Karpas-422 (cell line): ENCODE measurements around the gene NDFIP2. TPM values are rescaled to one million over a fixed set of nuclear protein-coding genes. Genes with fewer than 3 reads are reported as not detected.

Source experiments
- DNase-seq: peaks from one replicate; pipeline ENCODE4 v3.0.0-alpha.2; 2015
- H2AFZ ChIP-seq: fragments of 200-600 bp; sonication (generic); 2 replicates; pipeline ENCODE4 v1.6.1; 2014; ENCODE audit warnings: antibody characterized with exemption, low read length, mixed read lengths
- H3K27ac ChIP-seq: fragments of 200-600 bp; sonication (generic); 2 replicates; pipeline ENCODE4 v1.5.1; 2014; ENCODE audit warnings: mild to moderate bottlenecking, low read length, moderate library complexity
- H3K27me3 ChIP-seq: fragments of 200-600 bp; sonication (generic); 2 replicates; pipeline ENCODE4 v1.6.1; 2014; ENCODE audit warnings: low read length, mixed read lengths
- H3K36me3 ChIP-seq: fragments of 200-600 bp; sonication (generic); 2 replicates; pipeline ENCODE4 v1.6.1; 2014; ENCODE audit warnings: low read length, mixed read lengths; ENCODE audit not compliant: insufficient read depth
- H3K4me1 ChIP-seq: fragments of 200-600 bp; sonication (generic); 2 replicates; pipeline ENCODE4 v1.6.1; 2014; ENCODE audit warnings: mild to moderate bottlenecking, low read length, mixed read lengths
- H3K4me2 ChIP-seq: fragments of 200-600 bp; sonication (generic); 2 replicates; pipeline ENCODE4 v1.6.1; 2014; ENCODE audit warnings: low read length, low read depth, mild to moderate bottlenecking; ENCODE audit not compliant: poor library complexity, severe bottlenecking
- H3K4me3 ChIP-seq: fragments of 200-600 bp; sonication (generic); 2 replicates; pipeline ENCODE4 v1.5.1; 2014; ENCODE audit warnings: mild to moderate bottlenecking, antibody characterized with exemption, low read length, mixed read lengths
- H3K79me2 ChIP-seq: fragments of 200-600 bp; sonication (generic); 2 replicates; pipeline ENCODE4 v1.6.1; 2014; ENCODE audit warnings: mild to moderate bottlenecking, low read length, mixed read lengths
- H3K9ac ChIP-seq: fragments of 200-600 bp; sonication (generic); 2 replicates; pipeline ENCODE4 v1.6.0; 2014; ENCODE audit warnings: low read length
- H3K9me2 ChIP-seq: fragments of 200-600 bp; sonication (generic), shearing (Covaris generic); replicated peaks from 2 replicates; pipeline ENCODE4 v1.6.0; 2014; ENCODE audit warnings: mild to moderate bottlenecking, low read length, moderate library complexity; ENCODE audit not compliant: insufficient read depth
- H3K9me3 ChIP-seq: fragments of 300-700, 200-600 bp; sonication (generic); 2 replicates; pipeline ENCODE4 v1.6.1; 2014; ENCODE audit warnings: low read length, mixed read lengths
- H4K20me1 ChIP-seq: fragments of 200-600 bp; sonication (generic); 2 replicates; pipeline ENCODE4 v1.6.1; 2014; ENCODE audit warnings: mild to moderate bottlenecking, antibody characterized with exemption, low read length, low read depth; ENCODE audit not compliant: insufficient read depth
- total RNA-seq: library from RNA; depleted of rRNA; stranded (reverse); fragments of >200 nt; shearing (Covaris generic); gene quantifications from 2 replicates; pipeline ENCODE4 v1.2.3, GENCODE V29; 2014; ENCODE audit warnings: low replicate concordance

Gene NDFIP2
- total RNA-seq, 1 experiment from 2014 or later = 30.2 TPM

GRCh38 chr13:79442706-79443105 lies 38.2 kb upstream of the NDFIP2 start:
- H3K9ac ChIP-seq = no peak overlapping the region
- no peak overlapping the region for H3K4me3 ChIP-seq
- DNase-seq = no peak
- no peaks in the 10 kb centered on the region for H3K9me3 ChIP-seq
- no peaks in the 10 kb centered on the region for H3K27me3 ChIP-seq
- no peak overlapping the region for H3K27ac ChIP-seq
- no peak overlapping the region for H3K4me2 ChIP-seq
- H4K20me1 ChIP-seq = no peaks in the 10 kb centered on the region
- no peaks in the 10 kb centered on the region for H3K4me1 ChIP-seq
- no peaks in the 10 kb centered on the region for H3K36me3 ChIP-seq
- no peak overlapping the region for H2AFZ ChIP-seq
- no peaks in the 10 kb centered on the region for H3K79me2 ChIP-seq
- H3K9me2 ChIP-seq = no peaks in the 10 kb centered on the region

GRCh38 chr13:79445968-79446645 lies 34.8 kb upstream of the NDFIP2 start:
- H3K4me1 ChIP-seq = peaks cover 6% of the 10 kb centered on the region
- H3K4me3 ChIP-seq = no peak overlapping the region
- H3K36me3 ChIP-seq = no peaks in the 10 kb centered on the region
- no peak overlapping the region for H3K9ac ChIP-seq
- H4K20me1 ChIP-seq = no peaks in the 10 kb centered on the region
- H3K9me3 ChIP-seq = no peaks in the 10 kb centered on the region
- DNase-seq = no peak
- no peaks in the 10 kb centered on the region for H3K9me2 ChIP-seq
- no peak overlapping the region for H3K27ac ChIP-seq
- no peak overlapping the region for H3K4me2 ChIP-seq
- H3K27me3 ChIP-seq = no peaks in the 10 kb centered on the region
- no peak overlapping the region for H2AFZ ChIP-seq
- H3K79me2 ChIP-seq = no peaks in the 10 kb centered on the region

- Histone ChIP-seq H3K4me1 (peaks cover 6% of the 10 kb centered on the region), H3K9me2 (no peaks in the 10 kb centered on the region), H3K9me3 (no peaks in the 10 kb centered on the region), H3K9ac (no peak overlapping the region), H4K20me1 (no peaks in the 10 kb centered on the region), H3K4me3 (no peak overlapping the region), H3K27ac (no peak overlapping the region), H3K27me3 (no peaks in the 10 kb centered on the region), H3K36me3 (no peaks in the 10 kb centered on the region), H3K79me2 (no peaks in the 10 kb centered on the region), H3K4me2 (no peak overlapping the region), H2AFZ (no peak overlapping the region)
- DNase-seq = no peak
Observed at GRCh38 chr13:79447141-79447540, 33.8 kb upstream of the NDFIP2 start.

- Histone ChIP-seq H4K20me1 (no peaks in the 10 kb centered on the region), H2AFZ (no peak overlapping the region), H3K9me3 (no peaks in the 10 kb centered on the region), H3K4me2 (no peak overlapping the region), H3K36me3 (no peaks in the 10 kb centered on the region), H3K27ac (no peak overlapping the region), H3K4me3 (no peak overlapping the region), H3K9me2 (no peaks in the 10 kb centered on the region), H3K4me1 (peaks cover 6% of the 10 kb centered on the region), H3K27me3 (no peaks in the 10 kb centered on the region), H3K79me2 (no peaks in the 10 kb centered on the region), H3K9ac (no peak overlapping the region)
- DNase-seq = no peak
Observed at GRCh38 chr13:79447741-79448140, 33.2 kb upstream of the NDFIP2 start.

- Histone ChIP-seq H3K9ac (no peak overlapping the region), H3K4me3 (no peak overlapping the region), H2AFZ (no peak overlapping the region), H3K9me3 (no peaks in the 10 kb centered on the region), H3K79me2 (no peaks in the 10 kb centered on the region), H3K27ac (no peak overlapping the region), H3K36me3 (no peaks in the 10 kb centered on the region), H4K20me1 (no peaks in the 10 kb centered on the region), H3K4me2 (no peak overlapping the region), H3K27me3 (no peaks in the 10 kb centered on the region), H3K9me2 (no peaks in the 10 kb centered on the region), H3K4me1 (peaks cover 6% of the 10 kb centered on the region)
- no peak for DNase-seq
Observed at GRCh38 chr13:79448413-79448812, 32.5 kb upstream of the NDFIP2 start.

- no peak overlapping the region for H3K4me2 ChIP-seq
- DNase-seq = no peak
- no peak overlapping the region for H3K4me3 ChIP-seq
- H2AFZ ChIP-seq = no peak overlapping the region
- H3K79me2 ChIP-seq = no peaks in the 10 kb centered on the region
- no peaks in the 10 kb centered on the region for H3K27me3 ChIP-seq
- no peaks in the 10 kb centered on the region for H3K36me3 ChIP-seq
- no peak overlapping the region for H3K27ac ChIP-seq
- peaks cover 6% of the 10 kb centered on the region for H3K4me1 ChIP-seq
- no peaks in the 10 kb centered on the region for H4K20me1 ChIP-seq
- no peaks in the 10 kb centered on the region for H3K9me2 ChIP-seq
- H3K9me3 ChIP-seq = no peaks in the 10 kb centered on the region
- H3K9ac ChIP-seq = no peak overlapping the region
Observed at GRCh38 chr13:79450110-79450509, 30.8 kb upstream of the NDFIP2 start.

- H2AFZ ChIP-seq = no peak overlapping the region
- no peaks in the 10 kb centered on the region for H3K9me3 ChIP-seq
- H3K4me1 ChIP-seq = peaks cover 6% of the 10 kb centered on the region
- no peak overlapping the region for H3K4me2 ChIP-seq
- no peak for DNase-seq
- H4K20me1 ChIP-seq = no peaks in the 10 kb centered on the region
- H3K4me3 ChIP-seq = no peak overlapping the region
- H3K79me2 ChIP-seq = no peaks in the 10 kb centered on the region
- no peaks in the 10 kb centered on the region for H3K36me3 ChIP-seq
- no peaks in the 10 kb centered on the region for H3K27me3 ChIP-seq
- H3K27ac ChIP-seq = no peak overlapping the region
- no peaks in the 10 kb centered on the region for H3K9me2 ChIP-seq
- H3K9ac ChIP-seq = no peak overlapping the region
Observed at GRCh38 chr13:79451500-79451962, 29.4 kb upstream of the NDFIP2 start.

- Histone ChIP-seq H3K27me3 (no peaks in the 10 kb centered on the region), H3K9ac (no peak overlapping the region), H3K27ac (no peak overlapping the region), H3K9me2 (no peaks in the 10 kb centered on the region), H3K36me3 (no peaks in the 10 kb centered on the region), H3K4me2 (no peak overlapping the region), H3K4me3 (no peak overlapping the region), H3K79me2 (no peaks in the 10 kb centered on the region), H4K20me1 (no peaks in the 10 kb centered on the region), H2AFZ (no peak overlapping the region), H3K4me1 (peaks cover 6% of the 10 kb centered on the region), H3K9me3 (no peaks in the 10 kb centered on the region)
- no peak for DNase-seq
Observed at GRCh38 chr13:79452239-79452913, 28.6 kb upstream of the NDFIP2 start.
